ENCODE results near the gene SLC1A5. TPM values are rescaled to one million over a fixed set of nuclear protein-coding genes. Genes with fewer than 3 reads are reported as not detected.
A peak's percentile ranks its signal among the peaks of the same experiment; 100 is the strongest.

Gene SLC1A5
- total and polyA plus RNA-seq, 11 donors = 3.7 to 22.4 (median 8.9) TPM

GRCh38 chr19:46786236-46787039, 2.0 kb downstream of the SLC1A5 start:
- 25 to 41% (median 36%) methylated on average over 15 to 20 of the region's 20 CpGs for WGBS, 4 donors
- intact Hi-C loops (cut with DNase I) = loop anchor here in 2 of 10 donors (5.0 to 10.0 kb wide), 2 partner anchors 41 to 48 kb away; no protein-coding TSS in a partner anchor

GRCh38 chr19:46785980-46786235, 2.5 kb downstream of the SLC1A5 start:
- no peak for DNase-seq
- peaks cover 0 to 11% (median 0%) of the 10 kb centered on the region in 9 donors for H3K27me3 ChIP-seq
- no peaks in the 10 kb centered on the region for H3K9me3 ChIP-seq
- peaks cover 0 to 26% (median 6%) of the 10 kb centered on the region in 9 donors for H3K36me3 ChIP-seq
- H3K27ac ChIP-seq = peak overlapping the region; percentile 49 to 95 (median 82)
- intact Hi-C loops (cut with DNase I) = loop anchor here in 2 of 10 donors (5.0 to 10.0 kb wide), 2 partner anchors 41 to 49 kb away; no protein-coding TSS in a partner anchor
- peaks cover 0 to 49% (median 26%) of the 10 kb centered on the region in 12 donors for H3K4me1 ChIP-seq
- no peak for ATAC-seq
- WGBS, 4 donors = 76 to 84% (median 81%) methylated on average over 4 of the region's 4 CpGs
- TF ChIP-seq CTCF (IDR thresholded peaks at IDR 0.05) = no peak
- no peak for TF ChIP-seq POLR2A (IDR thresholded peaks at IDR 0.05)
- H3K4me3 ChIP-seq = peak overlapping the region in 10 of 12 donors; percentile 24 to 80 (median 65)

More at GRCh38 chr19:46786236-46787039, 2.0 kb downstream of the SLC1A5 start:
- Histone ChIP-seq H3K27me3 (peaks cover 0 to 11% (median 0%) of the 10 kb centered on the region in 9 donors), H3K4me3 (peak overlapping the region; percentile 24 to 80 (median 64)), H3K4me1 (peaks cover 0 to 49% (median 26%) of the 10 kb centered on the region in 12 donors), H3K36me3 (peaks cover 0 to 21% (median 6%) of the 10 kb centered on the region in 9 donors), H3K9me3 (no peaks in the 10 kb centered on the region), H3K27ac (peak overlapping the region; percentile 49 to 95 (median 82))
- peak; percentile 26 to 73 (median 48) for ATAC-seq
- peak; percentile 67 to 80 (median 77) for DNase-seq
- no peak for TF ChIP-seq POLR2A (IDR thresholded peaks at IDR 0.05)

GRCh38 chr19:46785054-46785979, 3.1 kb downstream of the SLC1A5 start:
- Histone ChIP-seq H3K4me3 (peak overlapping the region in 8 of 12 donors; percentile 58 to 80 (median 66)), H3K9me3 (no peaks in the 10 kb centered on the region), H3K27me3 (peaks cover 0 to 11% (median 0%) of the 10 kb centered on the region in 9 donors), H3K4me1 (peaks cover 0 to 49% (median 26%) of the 10 kb centered on the region in 12 donors), H3K36me3 (peaks cover 0 to 32% (median 10%) of the 10 kb centered on the region in 9 donors), H3K27ac (peak overlapping the region in 10 of 12 donors; percentile 76 to 95 (median 83))
- no peak for DNase-seq
- WGBS, 4 donors = 83 to 86% (median 84%) methylated on average over 19 of the region's 19 CpGs
- ATAC-seq = no peak
- TF ChIP-seq POLR2A (IDR thresholded peaks at IDR 0.05) (no peak), CTCF (IDR thresholded peaks at IDR 0.05) (no peak)
- intact Hi-C loops (cut with DNase I) = loop anchor here in 2 of 10 donors (5.0 to 10.0 kb wide), 2 partner anchors 42 to 49 kb away; no protein-coding TSS in a partner anchor

- Histone ChIP-seq H3K27ac (peak overlapping the region in 8 of 12 donors; percentile 2 to 95 (median 61)), H3K27me3 (peaks cover 0 to 11% (median 0%) of the 10 kb centered on the region in 9 donors), H3K9me3 (no peaks in the 10 kb centered on the region), H3K36me3 (peaks cover 0 to 41% (median 12%) of the 10 kb centered on the region in 9 donors), H3K4me3 (peak overlapping the region in 7 of 12 donors; percentile 4 to 80 (median 22)), H3K4me1 (peaks cover 0 to 49% (median 26%) of the 10 kb centered on the region in 12 donors)
- TF ChIP-seq POLR2A (IDR thresholded peaks at IDR 0.05) (no peak), CTCF (IDR thresholded peaks at IDR 0.05) (peak in 1 of 12 donors; percentile 8)
- intact Hi-C loops (cut with DNase I) = loop anchor here in 2 of 10 donors (5.0 to 10.0 kb wide), 2 partner anchors 43 to 50 kb away; no protein-coding TSS in a partner anchor
- DNase-seq = peak; percentile 48 to 80 (median 72)
- 54 to 61% (median 58%) methylated on average over 9 to 17 of the region's 17 CpGs for WGBS, 4 donors
- peak in 3 of 4 donors; percentile 15 to 62 (median 32) for ATAC-seq
These were observed 3.9 kb downstream of the SLC1A5 start for GRCh38 chr19:46784262-46785053.
